Peyer's patch (tissue), 4 donors: ENCODE measurements around the gene URI1.

Experiments
- CTCF ChIP-seq, 6 experiments: fragments of 450-650 bp in 4 of 6; fragments of 200-600 bp in 2 of 6; sonication (generic) in 1 of 6; IDR thresholded peaks; one replicate each; pipeline ENCODE4 v1.5.1; 2017 to 2019; ENCODE audit warnings: antibody characterized with exemption in 6 of 6, mild to moderate bottlenecking in 3 of 6, moderate library complexity in 1 of 6
- POLR2A ChIP-seq, 2 donors: fragments of 450-650 bp; IDR thresholded peaks; one replicate each; pipeline ENCODE4 v1.5.1; 2017; ENCODE audit warnings: antibody characterized with exemption in 2 of 2, mild to moderate bottlenecking in 2 of 2, moderate library complexity in 2 of 2

- TF ChIP-seq CTCF (IDR thresholded peaks at IDR 0.05) (no peak), POLR2A (IDR thresholded peaks at IDR 0.05) (no peak)
Measured at GRCh38 chr19:29952646-29953045, 10.6 kb downstream of the URI1 start.
